ENCODE measurements around the gene MORN5.

DNA sequence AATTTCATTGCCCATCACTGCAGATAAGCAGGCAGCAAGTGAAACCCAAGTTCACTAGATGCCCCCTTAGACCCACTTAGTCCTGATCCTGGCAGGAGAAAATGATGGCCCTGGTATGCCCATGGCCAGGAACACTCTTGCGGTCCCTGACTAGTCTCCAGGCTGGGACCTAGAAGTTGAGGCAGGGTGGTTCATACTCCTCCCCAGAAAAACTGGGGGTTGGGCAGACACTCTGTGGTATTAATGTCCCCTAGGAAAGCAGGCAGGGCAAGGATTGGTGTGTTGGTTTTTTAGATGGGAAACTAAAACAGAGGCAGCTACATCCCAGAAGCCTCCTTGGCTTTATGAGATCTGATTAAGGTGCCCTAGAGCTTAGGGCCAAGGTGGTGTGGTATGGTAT is 56.0 kb downstream of the MORN5 start:
- TF ChIP-seq NR3C1 (IDR thresholded peaks at IDR 0.05): no peak
- TF ChIP-seq, protein P1, sequence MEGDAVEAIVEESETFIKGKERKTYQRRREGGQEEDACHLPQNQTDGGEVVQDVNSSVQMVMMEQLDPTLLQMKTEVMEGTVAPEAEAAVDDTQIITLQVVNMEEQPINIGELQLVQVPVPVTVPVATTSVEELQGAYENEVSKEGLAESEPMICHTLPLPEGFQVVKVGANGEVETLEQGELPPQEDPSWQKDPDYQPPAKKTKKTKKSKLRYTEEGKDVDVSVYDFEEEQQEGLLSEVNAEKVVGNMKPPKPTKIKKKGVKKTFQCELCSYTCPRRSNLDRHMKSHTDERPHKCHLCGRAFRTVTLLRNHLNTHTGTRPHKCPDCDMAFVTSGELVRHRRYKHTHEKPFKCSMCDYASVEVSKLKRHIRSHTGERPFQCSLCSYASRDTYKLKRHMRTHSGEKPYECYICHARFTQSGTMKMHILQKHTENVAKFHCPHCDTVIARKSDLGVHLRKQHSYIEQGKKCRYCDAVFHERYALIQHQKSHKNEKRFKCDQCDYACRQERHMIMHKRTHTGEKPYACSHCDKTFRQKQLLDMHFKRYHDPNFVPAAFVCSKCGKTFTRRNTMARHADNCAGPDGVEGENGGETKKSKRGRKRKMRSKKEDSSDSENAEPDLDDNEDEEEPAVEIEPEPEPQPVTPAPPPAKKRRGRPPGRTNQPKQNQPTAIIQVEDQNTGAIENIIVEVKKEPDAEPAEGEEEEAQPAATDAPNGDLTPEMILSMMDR (IDR thresholded peaks at IDR 0.05): no peak
- TF ChIP-seq, protein P2, sequence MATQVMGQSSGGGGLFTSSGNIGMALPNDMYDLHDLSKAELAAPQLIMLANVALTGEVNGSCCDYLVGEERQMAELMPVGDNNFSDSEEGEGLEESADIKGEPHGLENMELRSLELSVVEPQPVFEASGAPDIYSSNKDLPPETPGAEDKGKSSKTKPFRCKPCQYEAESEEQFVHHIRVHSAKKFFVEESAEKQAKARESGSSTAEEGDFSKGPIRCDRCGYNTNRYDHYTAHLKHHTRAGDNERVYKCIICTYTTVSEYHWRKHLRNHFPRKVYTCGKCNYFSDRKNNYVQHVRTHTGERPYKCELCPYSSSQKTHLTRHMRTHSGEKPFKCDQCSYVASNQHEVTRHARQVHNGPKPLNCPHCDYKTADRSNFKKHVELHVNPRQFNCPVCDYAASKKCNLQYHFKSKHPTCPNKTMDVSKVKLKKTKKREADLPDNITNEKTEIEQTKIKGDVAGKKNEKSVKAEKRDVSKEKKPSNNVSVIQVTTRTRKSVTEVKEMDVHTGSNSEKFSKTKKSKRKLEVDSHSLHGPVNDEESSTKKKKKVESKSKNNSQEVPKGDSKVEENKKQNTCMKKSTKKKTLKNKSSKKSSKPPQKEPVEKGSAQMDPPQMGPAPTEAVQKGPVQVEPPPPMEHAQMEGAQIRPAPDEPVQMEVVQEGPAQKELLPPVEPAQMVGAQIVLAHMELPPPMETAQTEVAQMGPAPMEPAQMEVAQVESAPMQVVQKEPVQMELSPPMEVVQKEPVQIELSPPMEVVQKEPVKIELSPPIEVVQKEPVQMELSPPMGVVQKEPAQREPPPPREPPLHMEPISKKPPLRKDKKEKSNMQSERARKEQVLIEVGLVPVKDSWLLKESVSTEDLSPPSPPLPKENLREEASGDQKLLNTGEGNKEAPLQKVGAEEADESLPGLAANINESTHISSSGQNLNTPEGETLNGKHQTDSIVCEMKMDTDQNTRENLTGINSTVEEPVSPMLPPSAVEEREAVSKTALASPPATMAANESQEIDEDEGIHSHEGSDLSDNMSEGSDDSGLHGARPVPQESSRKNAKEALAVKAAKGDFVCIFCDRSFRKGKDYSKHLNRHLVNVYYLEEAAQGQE (IDR thresholded peaks at IDR 0.05): no peak
- TF ChIP-seq, protein P3, sequence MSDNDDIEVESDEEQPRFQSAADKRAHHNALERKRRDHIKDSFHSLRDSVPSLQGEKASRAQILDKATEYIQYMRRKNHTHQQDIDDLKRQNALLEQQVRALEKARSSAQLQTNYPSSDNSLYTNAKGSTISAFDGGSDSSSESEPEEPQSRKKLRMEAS (IDR thresholded peaks at IDR 0.05): no peak
